ENCODE measurements around the gene MX1.

The MX1 gene

DNA sequence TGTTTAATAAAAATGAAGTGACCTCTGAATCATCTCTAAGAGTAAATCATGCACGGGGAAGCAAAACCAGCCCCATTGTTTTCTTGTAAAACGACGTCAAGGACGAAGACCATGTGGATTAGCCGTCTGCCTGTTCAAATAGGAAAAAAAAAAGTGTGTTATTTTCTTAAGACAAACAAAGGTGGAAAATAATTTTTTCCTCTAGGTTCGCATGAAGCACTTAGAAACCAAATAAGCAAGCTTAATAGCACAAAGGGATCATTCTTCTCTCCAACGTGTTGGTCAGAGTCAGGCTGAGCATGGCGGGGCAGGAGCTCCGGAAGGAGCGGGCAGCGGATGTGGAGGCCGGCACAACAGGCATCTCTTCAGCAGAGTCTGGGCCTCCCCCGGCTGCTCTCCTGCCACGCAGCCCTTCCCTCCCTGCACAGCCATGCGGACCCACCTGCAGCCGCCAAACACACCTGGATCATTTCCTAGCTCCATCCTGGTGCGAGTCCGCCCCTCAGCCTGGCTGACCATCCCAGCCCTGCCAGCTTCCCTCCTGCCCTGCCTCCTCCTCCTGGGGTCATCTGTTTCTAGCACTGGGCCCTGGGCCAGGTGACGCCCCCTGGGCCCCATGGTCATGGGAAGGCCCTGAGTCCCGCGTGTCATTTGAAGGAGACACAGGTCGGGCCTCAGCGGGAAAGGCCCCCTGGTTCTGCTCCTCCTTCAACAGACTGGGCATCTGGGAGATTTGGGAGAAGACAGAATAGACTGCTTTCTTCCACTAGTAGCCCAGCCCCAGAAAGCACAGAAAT, 40.2 kb downstream of the MX1 start:
- no peak for DNase-seq

- no peak for DNase-seq
Observed at GRCh38 chr21:41470054-41470453, 44.0 kb downstream of the MX1 start.

DNA sequence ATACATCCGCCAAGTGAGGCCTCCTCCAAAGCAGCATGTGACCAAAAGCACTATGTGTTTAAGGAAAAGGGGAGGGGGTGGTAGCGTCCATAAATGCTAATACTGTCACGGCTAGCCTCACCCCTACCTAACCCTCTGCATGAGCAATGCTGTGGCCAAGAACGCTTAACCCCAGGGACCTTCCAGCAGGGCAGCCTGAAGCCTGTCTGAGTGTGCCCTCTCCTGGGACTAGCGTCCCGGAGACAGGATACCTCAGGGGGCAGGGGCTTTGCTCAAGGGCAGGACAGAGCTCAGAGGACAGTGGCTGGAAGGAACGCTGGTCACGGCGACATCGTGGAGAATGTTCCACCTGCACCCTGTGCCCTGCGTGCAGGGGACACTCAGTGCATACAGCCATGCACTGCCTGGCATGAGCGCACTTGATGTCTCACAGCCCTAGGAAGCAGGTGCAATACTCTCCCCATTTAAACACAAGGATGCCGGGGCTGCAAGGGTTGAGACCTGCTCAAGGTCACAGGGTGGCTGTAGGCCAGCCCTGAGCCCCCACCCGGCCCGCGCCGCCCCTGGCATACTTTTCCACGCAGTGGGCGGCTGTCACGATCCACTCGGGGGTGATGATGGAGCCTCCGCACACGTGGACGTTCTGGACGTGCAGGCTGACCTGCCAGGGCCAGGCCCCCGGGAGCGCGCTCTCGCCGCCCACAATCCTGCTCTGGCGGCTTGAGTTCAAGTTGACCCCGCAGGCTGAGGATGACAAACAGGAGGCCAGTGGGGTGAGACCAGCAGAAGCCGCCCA, 46.9 kb downstream of the MX1 start:
- no peak for DNase-seq

DNA sequence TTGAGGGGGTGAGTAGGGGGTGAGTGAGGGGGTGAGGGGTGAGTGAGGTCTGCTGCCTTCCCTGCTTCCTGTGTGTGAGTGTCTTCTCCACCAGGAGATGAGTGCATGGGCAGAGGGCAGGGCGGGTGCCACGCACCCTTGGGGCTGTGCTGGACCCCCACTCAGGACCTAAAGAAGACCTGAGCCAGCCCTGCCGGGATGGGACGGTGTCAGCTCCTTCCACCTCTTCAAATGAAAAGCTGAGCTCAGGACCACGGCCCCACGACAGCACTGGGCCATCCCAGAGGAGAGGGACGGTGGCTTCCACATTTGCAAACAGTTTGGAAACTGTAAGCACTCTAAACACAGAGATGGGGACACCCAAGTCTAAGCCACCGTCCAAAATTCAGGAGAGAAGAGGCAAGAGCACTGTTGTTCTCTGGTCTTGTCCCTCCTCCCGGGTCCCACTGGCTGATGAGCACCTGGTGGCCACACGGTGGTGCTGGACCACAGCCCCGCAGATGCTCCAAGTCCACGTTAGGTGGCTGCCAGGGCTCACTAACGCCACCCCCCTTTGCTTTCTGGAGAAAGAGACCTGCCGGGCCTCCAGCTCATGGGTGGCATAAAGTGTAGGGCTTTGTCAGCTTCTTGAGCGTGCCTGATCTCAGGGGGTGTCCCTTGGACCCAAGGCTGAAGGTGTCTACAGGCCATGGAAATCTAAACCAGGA, 49.8 kb downstream of the MX1 start:
- DNase-seq: no peak

DNA sequence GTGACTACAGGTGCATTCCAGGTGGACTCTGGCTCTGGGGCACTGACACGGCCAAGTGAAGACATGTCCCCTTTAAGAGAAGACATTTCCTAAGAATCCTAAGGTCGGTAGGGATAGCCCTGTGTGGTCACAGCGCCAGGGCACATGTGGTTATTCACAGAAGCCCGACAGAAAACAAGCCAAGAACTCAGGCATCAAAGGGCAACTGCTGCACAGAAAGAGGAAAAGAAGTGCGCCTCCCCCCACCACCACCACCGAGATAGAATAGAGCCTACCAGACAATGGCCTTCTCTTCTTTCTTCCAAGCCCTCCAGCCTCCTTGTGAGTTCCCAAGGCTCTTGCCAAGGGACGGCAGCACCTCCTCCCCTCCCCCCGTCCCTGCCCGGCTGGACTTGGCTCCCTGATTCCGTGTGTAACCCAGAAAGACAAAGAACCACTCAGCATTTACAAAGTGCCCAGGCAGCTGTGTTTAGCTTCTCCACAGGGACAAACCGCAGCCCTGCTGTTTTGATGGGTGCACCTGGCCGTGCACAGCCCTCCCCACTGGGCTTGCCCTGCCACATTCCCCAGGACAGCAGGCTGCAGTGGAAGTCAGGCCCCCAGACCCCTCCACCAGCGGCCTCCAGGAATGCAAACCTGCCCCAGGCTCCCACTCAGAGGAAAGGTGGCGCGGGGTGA, 51.7 kb downstream of the MX1 start:
- DNase-seq: no peak

- DNase-seq: no peak
Observed at GRCh38 chr21:41478319-41479177, 52.5 kb downstream of the MX1 start.

DNA sequence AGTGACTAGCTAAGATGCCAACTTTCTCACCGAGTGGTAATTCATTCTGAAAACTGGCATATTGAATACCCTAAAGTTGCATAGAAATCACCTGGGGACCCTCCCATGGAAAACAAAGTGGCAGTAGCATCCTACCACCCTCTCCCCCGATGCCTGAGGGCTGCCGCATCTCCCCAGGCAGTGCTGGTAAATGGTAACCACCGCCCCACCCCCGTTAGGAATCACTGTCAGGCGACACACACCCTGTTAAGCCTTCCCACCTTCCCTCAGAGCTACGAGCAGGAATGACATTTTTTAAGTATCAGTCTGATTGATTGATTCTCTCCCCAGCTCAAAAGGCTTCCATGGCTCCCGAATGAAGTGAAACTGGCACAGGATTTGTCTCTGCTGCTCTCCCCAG, 53.6 kb downstream of the MX1 start:
- DNase-seq: no peak

- no peak for DNase-seq
Observed at GRCh38 chr21:41480086-41480690, 54.1 kb downstream of the MX1 start.

- DNase-seq: no peak
Observed at GRCh38 chr21:41481191-41481590, 55.2 kb downstream of the MX1 start.

DNA sequence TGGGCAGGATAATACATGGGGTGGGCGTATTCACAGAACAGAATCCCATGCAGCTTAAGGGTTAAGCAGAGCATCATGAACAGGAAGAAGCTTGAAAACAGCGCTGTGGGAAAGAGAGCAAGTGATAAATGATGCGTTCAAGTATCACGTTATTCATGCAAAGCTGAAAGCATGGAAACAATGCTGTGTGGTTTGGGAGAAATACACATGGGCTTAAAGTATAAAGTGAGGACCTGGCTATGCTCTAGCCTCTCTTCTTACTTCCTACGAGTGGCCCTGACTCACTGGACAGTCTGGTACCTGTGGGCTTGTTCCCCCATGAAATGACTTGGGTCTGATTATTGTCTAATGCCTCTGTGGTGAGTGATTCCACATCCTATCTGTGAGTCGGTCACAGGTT, 56.3 kb downstream of the MX1 start:
- DNase-seq: no peak

DNA sequence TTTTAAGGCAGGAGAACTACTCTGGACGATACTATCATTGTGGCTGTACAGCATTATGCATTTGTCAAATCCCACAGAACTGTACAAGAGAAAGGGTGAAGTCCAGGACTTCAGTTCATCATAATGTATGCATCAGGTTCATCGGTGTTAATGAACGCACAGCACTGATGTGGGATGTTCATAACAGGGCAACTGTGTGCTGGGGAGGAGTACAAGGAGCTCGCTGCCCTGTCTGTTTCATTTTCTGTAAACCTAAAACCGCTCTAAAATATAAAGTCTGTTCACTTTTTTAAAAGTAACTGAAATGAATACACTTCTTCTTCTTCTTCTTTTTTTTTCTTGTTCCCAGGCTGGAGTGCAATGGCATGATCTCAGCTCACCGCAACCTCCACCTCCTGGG, 56.9 kb downstream of the MX1 start:
- DNase-seq: no peak

- no peak for DNase-seq
Observed at GRCh38 chr21:41483415-41483814, 57.4 kb downstream of the MX1 start.

DNA sequence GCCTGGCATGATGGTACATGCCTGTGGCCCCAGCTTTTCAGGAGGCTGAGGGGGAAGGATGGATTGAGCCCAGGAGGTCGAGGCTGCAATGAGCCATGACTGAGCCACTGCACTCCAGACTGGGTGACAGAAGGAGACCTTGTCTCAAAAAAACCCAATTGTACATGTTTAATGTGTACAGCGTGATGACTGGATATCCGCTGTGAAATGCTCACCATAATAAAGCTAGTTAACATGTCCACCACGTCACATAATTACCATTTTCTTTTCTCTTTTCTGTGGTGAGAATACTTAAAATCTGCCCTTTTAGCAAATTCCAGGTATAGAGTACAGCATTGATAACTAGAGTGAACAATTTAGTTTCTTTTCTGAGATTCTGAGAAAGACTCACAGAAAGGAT, 57.9 kb downstream of the MX1 start:
- no peak for DNase-seq

DNA sequence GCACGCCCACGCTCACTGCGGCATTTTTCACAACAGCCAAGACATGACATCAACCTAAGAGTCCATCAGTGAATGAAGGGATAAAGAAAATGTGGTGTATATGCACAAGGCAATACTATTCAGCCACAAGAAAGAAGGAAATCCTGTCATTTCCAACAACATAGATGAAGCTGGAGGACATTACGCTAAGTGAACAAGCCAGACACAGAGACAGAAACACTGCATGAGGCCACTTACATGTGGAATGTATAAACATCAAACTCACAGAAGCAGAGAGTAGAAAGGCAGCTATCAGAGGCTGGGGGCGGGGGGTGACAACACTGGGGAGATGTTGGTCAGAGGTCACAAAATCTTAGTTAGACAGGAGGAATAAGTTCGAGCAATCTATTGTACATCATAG, 61.0 kb downstream of the MX1 start:
- no peak for DNase-seq

DNA sequence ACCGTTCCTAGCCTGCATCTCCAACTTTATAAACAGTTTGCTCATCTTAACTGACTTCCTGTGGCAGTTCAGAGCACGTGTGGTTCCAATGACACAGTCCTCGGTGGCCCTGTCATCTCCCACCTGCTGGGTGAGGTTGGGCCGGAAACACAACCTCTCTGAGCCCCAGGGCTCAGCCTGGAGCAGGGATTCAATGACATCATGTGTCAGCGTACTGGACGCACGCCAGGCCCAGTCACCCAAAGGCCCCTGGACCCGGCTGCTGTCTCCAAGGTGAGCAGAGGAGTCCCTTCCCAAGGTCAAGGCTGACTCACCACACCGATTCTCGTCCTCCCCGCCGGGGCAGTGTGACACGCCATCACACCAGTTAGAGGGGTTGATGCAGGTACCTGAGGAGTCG, 62.0 kb downstream of the MX1 start:
- DNase-seq: no peak

- DNase-seq: no peak
Observed at GRCh38 chr21:41489329-41489728, 63.3 kb downstream of the MX1 start.

- DNase-seq: no peak
Observed at GRCh38 chr21:41490330-41490729, 64.3 kb downstream of the MX1 start.

- DNase-seq: no peak
Observed at GRCh38 chr21:41491412-41491811, 65.4 kb downstream of the MX1 start.

GRCh38 chr21:41494242-41494641, 68.2 kb downstream of the MX1 start:
- DNase-seq: no peak

DNA sequence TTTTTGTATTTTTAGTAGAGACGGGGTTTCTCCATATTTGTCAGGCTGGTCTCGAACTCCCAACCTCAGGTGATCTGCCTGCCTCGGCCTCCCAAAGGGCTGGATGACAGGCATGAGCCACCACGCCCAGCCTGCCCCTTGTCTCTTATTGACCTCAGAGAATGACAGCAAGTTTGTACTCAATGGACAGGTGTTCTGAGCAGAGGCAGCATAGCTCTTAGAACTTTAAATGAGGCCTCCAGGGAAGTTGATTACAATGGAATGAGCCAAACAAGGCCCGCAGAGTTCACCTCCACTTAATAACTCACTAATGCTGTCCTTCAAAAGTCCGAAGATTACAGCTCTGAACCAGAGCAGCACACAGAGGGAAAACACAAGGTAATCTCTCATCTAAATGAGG, 71.0 kb downstream of the MX1 start:
- no peak for DNase-seq

DNA sequence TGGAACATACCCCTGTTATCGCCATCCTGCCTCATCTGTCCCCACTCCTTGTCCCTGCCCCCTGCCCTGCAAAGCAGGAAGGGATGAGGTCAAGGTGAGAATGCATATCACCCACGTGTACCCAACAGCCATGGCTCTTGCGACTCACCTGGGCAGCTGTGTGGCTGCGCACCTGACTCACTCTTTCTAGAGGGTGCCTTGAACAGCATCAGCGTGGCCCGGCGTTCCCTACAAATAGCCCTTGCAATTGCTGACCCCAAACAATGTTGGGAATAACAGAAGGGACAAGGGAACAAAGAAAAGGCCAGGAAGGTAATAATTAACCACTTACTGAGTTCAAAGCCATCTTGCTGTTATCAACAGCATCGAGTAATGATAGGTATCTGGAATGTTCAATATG, 71.7 kb downstream of the MX1 start:
- DNase-seq: no peak

DNA sequence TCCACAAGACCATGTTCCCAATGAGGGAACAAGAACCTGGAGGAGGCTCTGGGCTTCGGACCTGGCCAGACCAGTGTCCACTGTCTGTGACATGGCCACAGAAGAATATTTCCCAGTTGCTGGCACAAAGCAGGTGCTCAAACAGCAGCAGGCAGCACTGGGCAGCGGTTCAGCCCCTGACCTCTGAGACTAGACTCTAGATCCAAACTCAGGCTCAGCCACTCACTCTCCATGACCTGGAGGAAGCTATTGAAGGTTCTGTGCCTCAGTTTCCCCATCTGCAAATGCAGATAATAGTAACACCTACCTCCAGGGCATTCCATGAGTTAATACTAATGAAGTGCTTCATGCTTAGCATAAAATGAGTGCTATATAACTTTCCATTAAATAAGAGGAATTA, 73.9 kb downstream of the MX1 start:
- no peak for DNase-seq

All from stimulated activated CD4-positive, alpha-beta T cell treated with anti-CD3 and anti-CD28 coated beads, Interleukin-4, amount 100 ng/mL, for 4 hours (primary cell).